Progenitor cell of endocrine pancreas (in vitro differentiated cells): ENCODE measurements around the gene SCUBE3. TPM values are rescaled to one million over a fixed set of nuclear protein-coding genes. Genes with fewer than 3 reads are reported as not detected.

Source experiments
- DNase-seq: peaks from one replicate; pipeline ENCODE4 v3.0.0; 2021; ENCODE audit warnings: low spot score; ENCODE audit not compliant: unreplicated experiment
- H3K27ac Mint-ChIP-seq: 2 replicates; pipeline ENCODE4 v1.8.0; 2021; ENCODE audit warnings: mild to moderate bottlenecking, moderate library complexity, mixed read lengths
- H3K27me3 Mint-ChIP-seq: 2 replicates; pipeline ENCODE4 v1.8.0; 2021; ENCODE audit warnings: mixed read lengths
- H3K36me3 Mint-ChIP-seq: 2 replicates; pipeline ENCODE4 v1.8.0; 2022; ENCODE audit warnings: mixed read lengths; ENCODE audit not compliant: insufficient read depth
- H3K4me1 Mint-ChIP-seq: 2 replicates; pipeline ENCODE4 v1.8.0; 2021; ENCODE audit warnings: low read depth, mixed read lengths
- H3K4me3 Mint-ChIP-seq: 2 replicates; pipeline ENCODE4 v1.8.0; 2021; ENCODE audit warnings: low read depth, mild to moderate bottlenecking, moderate library complexity, mixed read lengths
- H3K9me3 Mint-ChIP-seq: 2 replicates; pipeline ENCODE4 v1.8.0; 2021; ENCODE audit warnings: low read depth, mixed read lengths
- total RNA-seq: library from RNA; stranded (reverse); gene quantifications from 2 replicates; pipeline ENCODE4 v1.2.1, GENCODE V29; 2021
- TF ChIP-seq, protein P1 (sequence below): fragments of 200-600 bp; sonication (generic); IDR thresholded peaks from one replicate; pipeline ENCODE4 v1.5.0; 2021; ENCODE audit warnings: antibody characterized with exemption, mild to moderate bottlenecking; ENCODE audit not compliant: unreplicated experiment

Gene SCUBE3
- total RNA-seq, 1 donor from 2014 or later = 31.1 TPM

GRCh38 chr6:35264550-35265274, 51.0 kb downstream of the SCUBE3 start:
- H3K4me1 Mint-ChIP-seq = peaks cover 42% of the 10 kb centered on the region
- no peak for DNase-seq
- no peaks in the 10 kb centered on the region for H3K36me3 Mint-ChIP-seq
- H3K4me3 Mint-ChIP-seq = no peak overlapping the region
- H3K9me3 Mint-ChIP-seq = no peaks in the 10 kb centered on the region
- H3K27ac Mint-ChIP-seq = no peak overlapping the region
- no peaks in the 10 kb centered on the region for H3K27me3 Mint-ChIP-seq
- TF ChIP-seq, protein P1, sequence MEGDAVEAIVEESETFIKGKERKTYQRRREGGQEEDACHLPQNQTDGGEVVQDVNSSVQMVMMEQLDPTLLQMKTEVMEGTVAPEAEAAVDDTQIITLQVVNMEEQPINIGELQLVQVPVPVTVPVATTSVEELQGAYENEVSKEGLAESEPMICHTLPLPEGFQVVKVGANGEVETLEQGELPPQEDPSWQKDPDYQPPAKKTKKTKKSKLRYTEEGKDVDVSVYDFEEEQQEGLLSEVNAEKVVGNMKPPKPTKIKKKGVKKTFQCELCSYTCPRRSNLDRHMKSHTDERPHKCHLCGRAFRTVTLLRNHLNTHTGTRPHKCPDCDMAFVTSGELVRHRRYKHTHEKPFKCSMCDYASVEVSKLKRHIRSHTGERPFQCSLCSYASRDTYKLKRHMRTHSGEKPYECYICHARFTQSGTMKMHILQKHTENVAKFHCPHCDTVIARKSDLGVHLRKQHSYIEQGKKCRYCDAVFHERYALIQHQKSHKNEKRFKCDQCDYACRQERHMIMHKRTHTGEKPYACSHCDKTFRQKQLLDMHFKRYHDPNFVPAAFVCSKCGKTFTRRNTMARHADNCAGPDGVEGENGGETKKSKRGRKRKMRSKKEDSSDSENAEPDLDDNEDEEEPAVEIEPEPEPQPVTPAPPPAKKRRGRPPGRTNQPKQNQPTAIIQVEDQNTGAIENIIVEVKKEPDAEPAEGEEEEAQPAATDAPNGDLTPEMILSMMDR = no peak

DNA sequence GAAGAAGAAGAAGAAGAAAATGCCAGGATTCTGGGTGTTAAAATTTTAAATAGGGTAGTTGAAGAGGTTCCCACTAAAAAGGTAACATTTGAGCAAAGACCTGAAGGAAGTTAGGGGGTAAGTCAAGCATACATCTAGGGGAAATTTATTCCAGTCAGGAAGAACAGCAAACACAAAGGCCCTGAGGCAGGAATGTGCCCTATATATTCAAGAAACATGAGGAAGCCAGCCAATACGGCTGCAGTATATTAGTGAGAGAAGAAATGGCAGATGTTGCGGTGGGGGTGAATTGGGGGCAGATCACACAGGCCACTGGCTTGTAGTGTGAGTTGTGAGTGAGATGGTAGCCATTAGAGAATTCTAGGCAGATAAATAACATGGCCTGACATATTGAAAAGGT, 51.8 kb downstream of the SCUBE3 start:
- H3K36me3 Mint-ChIP-seq = peaks cover 3% of the 10 kb centered on the region
- TF ChIP-seq, protein P1 = no peak
- H3K4me3 Mint-ChIP-seq = no peak overlapping the region
- no peak for DNase-seq
- peaks cover 36% of the 10 kb centered on the region for H3K4me1 Mint-ChIP-seq
- H3K27ac Mint-ChIP-seq = no peak overlapping the region
- H3K27me3 Mint-ChIP-seq = no peaks in the 10 kb centered on the region
- H3K9me3 Mint-ChIP-seq = no peaks in the 10 kb centered on the region

DNA sequence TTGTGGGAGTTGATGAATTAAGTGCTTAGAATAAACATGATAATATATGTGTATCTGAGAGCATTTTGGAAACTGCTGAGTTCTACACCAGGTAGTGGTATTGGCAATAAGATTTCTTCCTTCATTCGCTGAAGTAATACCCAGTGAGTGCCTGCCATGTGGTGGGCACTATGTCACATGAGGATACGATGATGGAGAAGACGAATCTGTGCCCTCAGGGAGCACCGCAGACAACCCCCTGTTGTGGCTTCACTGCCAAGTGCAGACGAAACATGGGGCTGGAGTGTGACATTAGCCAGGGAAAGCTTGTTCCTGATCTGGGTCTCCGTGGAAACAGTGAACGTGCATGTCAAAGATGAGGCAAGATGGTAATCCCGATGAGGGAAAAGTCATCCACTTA, 53.7 kb downstream of the SCUBE3 start:
- H3K36me3 Mint-ChIP-seq = peaks cover 3% of the 10 kb centered on the region
- peaks cover 31% of the 10 kb centered on the region for H3K4me1 Mint-ChIP-seq
- no peaks in the 10 kb centered on the region for H3K9me3 Mint-ChIP-seq
- H3K27ac Mint-ChIP-seq = no peak overlapping the region
- no peak for DNase-seq
- H3K27me3 Mint-ChIP-seq = no peaks in the 10 kb centered on the region
- H3K4me3 Mint-ChIP-seq = no peak overlapping the region
- TF ChIP-seq, protein P1 = no peak

- Mint-ChIP-seq H3K4me3 (no peak overlapping the region), H3K27me3 (no peaks in the 10 kb centered on the region), H3K9me3 (no peaks in the 10 kb centered on the region), H3K27ac (no peak overlapping the region), H3K4me1 (peaks cover 26% of the 10 kb centered on the region), H3K36me3 (peaks cover 3% of the 10 kb centered on the region)
- TF ChIP-seq, protein P1 = no peak
- no peak for DNase-seq
These were observed 54.1 kb downstream of the SCUBE3 start for GRCh38 chr6:35267897-35268296.

DNA sequence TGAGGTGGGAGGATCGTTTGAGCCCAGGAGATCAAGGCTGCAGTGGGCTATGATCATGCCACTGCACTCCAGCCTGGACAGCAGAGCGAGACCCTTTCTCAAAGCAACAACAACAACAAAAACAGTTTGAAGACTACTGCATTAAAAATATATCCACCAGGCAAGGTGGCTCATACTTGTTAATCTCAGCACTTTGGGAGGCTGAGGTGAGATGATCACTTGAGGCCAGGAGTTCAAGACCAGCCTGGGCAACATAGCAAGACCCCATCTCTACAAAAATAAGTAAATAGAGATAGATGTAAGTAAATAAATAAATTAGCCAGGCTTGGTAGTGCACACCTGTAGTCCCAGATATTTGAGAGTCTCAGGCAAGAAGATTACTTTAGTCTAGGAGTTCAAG, 58.2 kb downstream of the SCUBE3 start:
- Mint-ChIP-seq H3K4me1 (peaks cover 8% of the 10 kb centered on the region), H3K4me3 (no peak overlapping the region), H3K9me3 (no peaks in the 10 kb centered on the region), H3K27me3 (no peaks in the 10 kb centered on the region), H3K36me3 (peaks cover 3% of the 10 kb centered on the region), H3K27ac (no peak overlapping the region)
- TF ChIP-seq, protein P1 = no peak
- DNase-seq = no peak
